Adrenal gland (tissue), 12 donors: ENCODE measurements around the gene AFF1. TPM values are rescaled to one million over a fixed set of nuclear protein-coding genes. Genes with fewer than 3 reads are reported as not detected.
"Not testable (repeated sequence)": the region's sequence is repeated elsewhere in the genome, so short reads cannot be mapped to it uniquely, and the experiment has no call there.

Experiments used
- DNase-seq, 7 donors: peaks; one replicate each; pipeline ENCODE4 v3.0.0-alpha.2; 2019 to 2020
- H3K27ac ChIP-seq, 5 donors: fragments of 200-600 bp; sonication (generic) in 4 of 5; 1 replicate in 3 of 5; 2 replicates in 2 of 5; pipeline versions ENCODE4 v1.5.1 to v1.8.0; 2016 to 2020; ENCODE audit warnings: mild to moderate bottlenecking in 1 of 5
- H3K27me3 ChIP-seq: fragments of 200-600 bp; 2 replicates; pipeline ENCODE4 v1.8.0; 2021
- H3K36me3 ChIP-seq, 2 donors: fragments of 200-600 bp; replicated peaks in 1 of 2; 1 replicate in 1 of 2; 2 replicates in 1 of 2; pipeline versions ENCODE4 v1.5.1 to v1.8.0; 2018 to 2022
- H3K4me1 ChIP-seq, 2 donors: fragments of 200-600 bp; replicated peaks in 1 of 2; 1 replicate in 1 of 2; 2 replicates in 1 of 2; pipeline versions ENCODE4 v1.5.1 to v1.8.0; 2018 to 2021
- H3K4me3 ChIP-seq, 4 donors: fragments of 200-600 bp; sonication (generic) in 3 of 4; one replicate each; pipeline ENCODE4 v1.5.1; 2016 to 2018
- H3K9me3 ChIP-seq, 3 donors: fragments of 200-600 bp; sonication (generic) in 1 of 3; replicated peaks in 1 of 3; 1 replicate in 2 of 3; 2 replicates in 1 of 3; pipeline versions ENCODE4 v1.5.1 to v1.8.0; 2016 to 2021
- POLR2A ChIP-seq, 2 donors: fragments of 450-650 bp; IDR thresholded peaks; one replicate each; pipeline ENCODE4 v1.6.1; 2017; ENCODE audit warnings: antibody characterized with exemption in 2 of 2, mild to moderate bottlenecking in 2 of 2, moderate library complexity in 1 of 2
- WGBS, 4 donors: extraction: QIAGEN DNeasy Blood & Tissue Kit in 2 of 4; methylation state at CpG; one replicate each; pipeline versions ENCODE4 v1.1.5 to v1.1.7; 2013 to 2017; 5-methylcytosine and 5-hydroxymethylcytosine counted together
- intact Hi-C, 2 donors: fragments of 100-400 bp; cut with DNase I; formaldehyde crosslinking; loops; one replicate each; pipeline versions ENCODE4 v1.14.1 to v1.15.0; 2022 to 2023
- polyA plus RNA-seq, 3 donors: library from polyadenylated mRNA; stranded (reverse); fragments of 200-250 nt in 2 of 3; fragments of 350-450 nt in 1 of 3; fragmentation: Illumina TruSeq in 1 of 3; extraction: RNeasy Lipid Tissue Mini Kit (QIAGEN cat#74804) in 1 of 3; gene quantifications; one replicate each; pipeline ENCODE4 v1.2.3, GENCODE V29; 2013 to 2014
- total RNA-seq, 9 donors: library from RNA; depleted of rRNA in 4 of 9; stranded (reverse); fragments of >200 nt in 4 of 9; fragments of 120-200 nt in 1 of 9; fragmentation: NEBNext Ultra II Directional in 1 of 9; extraction: Animal tissue kit (Norgen Biotek cat#: 25700) in 1 of 9; gene quantifications; one replicate each; pipeline versions ENCODE4 v1.1.0 to v1.2.4, GENCODE V29; 2013 to 2023
- TF ChIP-seq, protein P1 (sequence below), 6 experiments: fragments of 450-650 bp in 4 of 6; fragments of 200-600 bp in 2 of 6; sonication (generic) in 1 of 6; IDR thresholded peaks; 1 replicate in 5 of 6; 2 replicates in 1 of 6; pipeline versions ENCODE4 v1.5.1 to v1.8.0; 2016 to 2021; ENCODE audit warnings: antibody characterized with exemption in 6 of 6, mild to moderate bottlenecking in 2 of 6, moderate library complexity in 1 of 6
- donor health status: healthy with polysubstance abuse.
- donor health status: Bipolar disorder and iron deficiency.
- donor health status: DM: yes; HTN: yes; CAD: no.
- donor health status: DM: no; HTN: no; CAD: no.
- donor health status: DM: no; HTN: no; CAD: no.
- donor health status: DM: yes; HTN: yes; CAD: no.

AFF1 gene
- total and polyA plus RNA-seq, 12 donors, result 9.9 to 109 (median 52.3) TPM

DNA sequence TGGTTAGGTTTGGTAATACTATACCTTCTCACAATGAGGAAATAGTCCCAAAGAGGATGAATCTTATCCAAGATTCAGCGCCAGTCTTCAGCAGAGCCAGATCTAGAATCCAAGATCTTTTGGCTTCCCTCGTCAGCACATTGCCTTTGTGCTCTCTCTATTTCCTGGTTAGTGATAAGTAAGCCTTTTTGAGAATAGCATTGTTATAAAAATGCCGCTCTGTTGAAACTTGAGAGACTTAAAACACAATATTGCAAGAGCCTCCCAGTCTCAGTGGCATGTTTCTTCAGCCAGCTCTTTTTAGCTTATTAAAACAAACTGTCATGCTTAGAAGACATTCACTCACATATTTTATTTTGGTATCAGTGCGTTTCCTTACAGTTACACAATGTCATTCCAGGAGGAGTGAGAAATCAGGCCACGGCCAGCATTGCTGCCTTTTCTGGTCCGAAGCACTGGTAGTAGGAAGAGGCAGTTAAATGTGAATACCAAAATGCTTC lies 144.2 kb downstream of the AFF1 start:
- Histone ChIP-seq H3K9me3 (no peaks in the 10 kb centered on the region), H3K27me3 (no peaks in the 10 kb centered on the region), H3K4me1 (peaks cover 26 to 73% of the 10 kb centered on the region in 2 donors), H3K36me3 (no peaks in the 10 kb centered on the region), H3K27ac (peak overlapping the region; percentile 17 to 77 (median 62)), H3K4me3 (no peak overlapping the region)
- WGBS, 4 donors, result 7 to 18% (median 16%) methylated on average over 6 of the region's 6 CpGs
- peak in 6 of 7 donors; percentile 49 to 84 (median 70) for DNase-seq
- TF ChIP-seq, protein P1, sequence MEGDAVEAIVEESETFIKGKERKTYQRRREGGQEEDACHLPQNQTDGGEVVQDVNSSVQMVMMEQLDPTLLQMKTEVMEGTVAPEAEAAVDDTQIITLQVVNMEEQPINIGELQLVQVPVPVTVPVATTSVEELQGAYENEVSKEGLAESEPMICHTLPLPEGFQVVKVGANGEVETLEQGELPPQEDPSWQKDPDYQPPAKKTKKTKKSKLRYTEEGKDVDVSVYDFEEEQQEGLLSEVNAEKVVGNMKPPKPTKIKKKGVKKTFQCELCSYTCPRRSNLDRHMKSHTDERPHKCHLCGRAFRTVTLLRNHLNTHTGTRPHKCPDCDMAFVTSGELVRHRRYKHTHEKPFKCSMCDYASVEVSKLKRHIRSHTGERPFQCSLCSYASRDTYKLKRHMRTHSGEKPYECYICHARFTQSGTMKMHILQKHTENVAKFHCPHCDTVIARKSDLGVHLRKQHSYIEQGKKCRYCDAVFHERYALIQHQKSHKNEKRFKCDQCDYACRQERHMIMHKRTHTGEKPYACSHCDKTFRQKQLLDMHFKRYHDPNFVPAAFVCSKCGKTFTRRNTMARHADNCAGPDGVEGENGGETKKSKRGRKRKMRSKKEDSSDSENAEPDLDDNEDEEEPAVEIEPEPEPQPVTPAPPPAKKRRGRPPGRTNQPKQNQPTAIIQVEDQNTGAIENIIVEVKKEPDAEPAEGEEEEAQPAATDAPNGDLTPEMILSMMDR (IDR thresholded peaks at IDR 0.05), result no peak
- peak in 1 of 2 donors; percentile 31 for TF ChIP-seq POLR2A (IDR thresholded peaks at IDR 0.05)
- intact Hi-C loops, result loop anchor here in 1 of 2 donors (5.0 kb wide), 1 partner anchor 72 kb away; no protein-coding TSS in a partner anchor

GRCh38 chr4:87079967-87080366 lies 145.2 kb downstream of the AFF1 start:
- peaks cover 21 to 64% of the 10 kb centered on the region in 2 donors for H3K4me1 ChIP-seq
- WGBS, 4 donors, result 65 to 74% (median 67%) methylated on average over 2 of the region's 2 CpGs

DNA sequence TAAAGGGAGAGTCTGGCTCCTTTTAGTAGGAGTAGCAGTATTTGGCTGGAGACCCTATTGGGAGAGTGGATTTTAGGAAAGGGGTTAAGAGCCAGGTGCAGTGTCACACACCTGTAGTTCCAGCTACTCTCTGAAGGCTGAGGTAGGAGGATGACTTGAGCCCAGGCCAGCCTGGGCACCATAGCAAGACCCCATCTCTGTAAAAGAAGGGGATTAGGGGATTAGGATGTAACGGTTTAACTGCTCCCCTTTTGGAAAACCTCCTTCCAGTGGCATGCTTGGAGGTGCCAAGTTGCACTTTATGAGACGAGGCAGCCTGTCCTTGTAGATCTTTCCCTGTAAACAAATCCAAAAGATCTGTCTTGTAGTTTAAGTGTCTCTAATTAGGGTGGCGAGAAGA lies 145.7 kb downstream of the AFF1 start:
- H3K4me1 ChIP-seq, result peaks cover 21 to 59% of the 10 kb centered on the region in 2 donors
- no peaks in the 10 kb centered on the region for H3K9me3 ChIP-seq
- intact Hi-C loops, result no loop called here
- H3K36me3 ChIP-seq, result no peaks in the 10 kb centered on the region
- DNase-seq, result no peak
- WGBS, 4 donors, result 63 to 76% (median 68%) methylated on average over 3 of the region's 3 CpGs
- no peak overlapping the region for H3K4me3 ChIP-seq
- TF ChIP-seq, protein P1 (IDR thresholded peaks at IDR 0.05), result no peak
- no peak for TF ChIP-seq POLR2A (IDR thresholded peaks at IDR 0.05)
- H3K27me3 ChIP-seq, result no peaks in the 10 kb centered on the region
- peak overlapping the region in 3 of 5 donors; percentile 62 to 77 (median 64) for H3K27ac ChIP-seq

More at GRCh38 chr4:87079967-87080366, 145.2 kb downstream of the AFF1 start:
- no peak for DNase-seq
- no peak for TF ChIP-seq POLR2A (IDR thresholded peaks at IDR 0.05)
- TF ChIP-seq, protein P1 (IDR thresholded peaks at IDR 0.05), result no peak
- Histone ChIP-seq H3K9me3 (no peaks in the 10 kb centered on the region), H3K36me3 (no peaks in the 10 kb centered on the region), H3K4me3 (no peak overlapping the region), H3K27ac (peak overlapping the region in 3 of 5 donors; percentile 62 to 77 (median 64)), H3K27me3 (no peaks in the 10 kb centered on the region)
- intact Hi-C loops, result loop anchor here in 1 of 2 donors (5.0 kb wide), 1 partner anchor 73 kb away; no protein-coding TSS in a partner anchor

- peaks cover 21 to 48% of the 10 kb centered on the region in 2 donors for H3K4me1 ChIP-seq
- peak overlapping the region in 2 of 5 donors; percentile 1 to 24 for H3K27ac ChIP-seq
- 42 to 63% (median 57%) methylated on average over 5 of the region's 5 CpGs for WGBS, 4 donors
These were observed 147.0 kb downstream of the AFF1 start for GRCh38 chr4:87081826-87082225.

GRCh38 chr4:87085732-87086131 lies 150.9 kb downstream of the AFF1 start:
- H3K36me3 ChIP-seq, H3K9me3 ChIP-seq, H3K27me3 ChIP-seq, DNase-seq, H3K27ac ChIP-seq, H3K4me3 ChIP-seq: not testable (repeated sequence)
- WGBS, 4 donors, result 87 to 95% (median 93%) methylated on average over 11 of the region's 11 CpGs
- peaks cover 3 to 21% of the 10 kb centered on the region in 2 donors for H3K4me1 ChIP-seq
- intact Hi-C loops, result loop anchor here in 1 of 2 donors (5.0 kb wide), 1 partner anchor 163 kb away; no protein-coding TSS in a partner anchor

More at GRCh38 chr4:87081826-87082225, 147.0 kb downstream of the AFF1 start:
- TF ChIP-seq, protein P1 (IDR thresholded peaks at IDR 0.05), result no peak
- no peak for TF ChIP-seq POLR2A (IDR thresholded peaks at IDR 0.05)
- intact Hi-C loops, result no loop called here
- Histone ChIP-seq H3K27me3 (no peaks in the 10 kb centered on the region), H3K36me3 (no peaks in the 10 kb centered on the region), H3K9me3 (no peaks in the 10 kb centered on the region), H3K4me3 (no peak overlapping the region)
- DNase-seq, result no peak
